H9 (cell line): ENCODE measurements around the gene KIF5A. TPM values are rescaled to one million over a fixed set of nuclear protein-coding genes. Genes with fewer than 3 reads are reported as not detected.

Source experiments
- DNase-seq: peaks from one replicate; pipeline ENCODE4 v3.0.0-alpha.2; 2017
- H2AFZ ChIP-seq: one replicate; pipeline ENCODE4 v1.6.1; 2013; ENCODE audit warnings: mild to moderate bottlenecking, low read length, control low read depth, moderate library complexity
- H2AK5ac ChIP-seq: 2 replicates; pipeline ENCODE4 v1.6.1; 2013; ENCODE audit warnings: low read length, control low read depth, mixed read lengths; ENCODE audit not compliant: insufficient read length
- H2BK120ac ChIP-seq: one replicate; pipeline ENCODE4 v1.6.1; 2013; ENCODE audit warnings: low read depth, mild to moderate bottlenecking, low read length, control low read depth, inconsistent platforms; ENCODE audit not compliant: poor library complexity, severe bottlenecking
- H2BK12ac ChIP-seq: 2 replicates; pipeline ENCODE4 v1.6.1; 2013; ENCODE audit warnings: low read length, control low read depth, mixed read lengths, low read depth; ENCODE audit not compliant: insufficient read length
- H2BK15ac ChIP-seq: 2 replicates; pipeline ENCODE4 v1.6.1; 2013; ENCODE audit warnings: low read depth, low read length, control low read depth
- H2BK20ac ChIP-seq: one replicate; pipeline ENCODE4 v1.6.1; 2013; ENCODE audit warnings: low read depth, mild to moderate bottlenecking, low read length, control low read depth, inconsistent platforms; ENCODE audit not compliant: poor library complexity, severe bottlenecking
- H2BK5ac ChIP-seq: 2 replicates; pipeline ENCODE4 v1.6.1; 2013; ENCODE audit warnings: low read length, control low read depth, mixed read lengths; ENCODE audit not compliant: insufficient read length
- H3K14ac ChIP-seq: 2 replicates; pipeline ENCODE4 v1.6.1; 2013; ENCODE audit warnings: low read length, control low read depth; ENCODE audit not compliant: insufficient read depth
- H3K18ac ChIP-seq: 2 replicates; pipeline ENCODE4 v1.6.1; 2013; ENCODE audit warnings: low read depth, mild to moderate bottlenecking, mixed read lengths, low read length, control low read depth; ENCODE audit not compliant: insufficient read length
- H3K23ac ChIP-seq: 2 replicates; pipeline ENCODE4 v1.6.1; 2013; ENCODE audit warnings: low read length, control low read depth, mixed read lengths, low read depth; ENCODE audit not compliant: insufficient read length
- H3K23me2 ChIP-seq: 2 replicates; pipeline ENCODE4 v1.6.1; 2013; ENCODE audit warnings: low read depth, mild to moderate bottlenecking, mixed read lengths, low read length, control low read depth; ENCODE audit not compliant: insufficient read length, poor library complexity, severe bottlenecking
- H3K27ac ChIP-seq: 2 replicates; pipeline ENCODE4 v1.5.1; 2013; ENCODE audit warnings: low read length, control low read depth, mixed read lengths, low read depth; ENCODE audit not compliant: insufficient read length
- H3K27me3 ChIP-seq: 2 replicates; pipeline ENCODE4 v1.6.1; 2013; ENCODE audit warnings: low read length, control low read depth, inconsistent platforms; ENCODE audit not compliant: insufficient read depth
- H3K4ac ChIP-seq: 2 replicates; pipeline ENCODE4 v1.6.1; 2013; ENCODE audit warnings: low read depth, mild to moderate bottlenecking, control low read depth, inconsistent platforms, low read length, moderate library complexity
- H3K4me1 ChIP-seq: 2 replicates; pipeline ENCODE4 v1.6.1; 2013; ENCODE audit warnings: low read length, control low read depth, inconsistent platforms; ENCODE audit not compliant: insufficient read depth
- H3K4me2 ChIP-seq: 2 replicates; pipeline ENCODE4 v1.6.1; 2013; ENCODE audit warnings: low read length, control low read depth, mixed read lengths; ENCODE audit not compliant: insufficient read length, insufficient read depth
- H3K56ac ChIP-seq: 2 replicates; pipeline ENCODE4 v1.6.1; 2013; ENCODE audit warnings: low read depth, mild to moderate bottlenecking, mixed read lengths, low read length, control low read depth; ENCODE audit not compliant: insufficient read length
- H3K79me1 ChIP-seq: 2 replicates; pipeline ENCODE4 v1.6.1; 2013; ENCODE audit warnings: low read depth, mild to moderate bottlenecking, moderate library complexity, low read length, control low read depth, inconsistent platforms; ENCODE audit not compliant: insufficient read depth, poor library complexity, severe bottlenecking
- H3K79me2 ChIP-seq: 2 replicates; pipeline ENCODE4 v1.6.1; 2013; ENCODE audit warnings: low read length, control low read depth, inconsistent platforms; ENCODE audit not compliant: insufficient read depth
- H3K9ac ChIP-seq: 2 replicates; pipeline ENCODE4 v1.6.1; 2013; ENCODE audit warnings: low read length, control low read depth, mixed read lengths; ENCODE audit not compliant: insufficient read length; ENCODE audit errors: extremely low read depth
- H3K9me3 ChIP-seq: one replicate; pipeline ENCODE4 v1.6.1; 2013; ENCODE audit warnings: low read depth, low read length, inconsistent platforms; ENCODE audit not compliant: control insufficient read depth
- H3T11ph ChIP-seq: one replicate; pipeline ENCODE4 v1.6.1; 2013; ENCODE audit warnings: mild to moderate bottlenecking, low read length, control low read depth, inconsistent platforms
- H4K20me1 ChIP-seq: one replicate; pipeline ENCODE4 v1.6.1; 2013; ENCODE audit not compliant: control insufficient read depth, insufficient read length, insufficient read depth
- H4K5ac ChIP-seq: 2 replicates; pipeline ENCODE4 v1.6.1; 2013; ENCODE audit warnings: low read depth, mild to moderate bottlenecking, mixed read lengths, low read length, control low read depth; ENCODE audit not compliant: insufficient read length
- H4K8ac ChIP-seq: replicated peaks from 2 replicates; pipeline ENCODE4 v1.6.1; 2013; ENCODE audit warnings: low read length, control low read depth, mixed read lengths, low read depth; ENCODE audit not compliant: insufficient read length
- H4K91ac ChIP-seq: 2 replicates; pipeline ENCODE4 v1.6.1; 2013; ENCODE audit warnings: low read depth, mild to moderate bottlenecking, moderate library complexity, mixed read lengths, low read length, control low read depth; ENCODE audit not compliant: insufficient read length
- H3K27ac Mint-ChIP-seq, 3 experiments: 2 replicates in 2 of 3; 3 replicates in 1 of 3; pipeline ENCODE4 v1.8.0; 2020 to 2021; ENCODE audit warnings: mixed read lengths in 3 of 3, mild to moderate bottlenecking in 1 of 3, moderate library complexity in 1 of 3
- H3K27me3 Mint-ChIP-seq: 2 replicates; pipeline ENCODE4 v1.8.0; 2021; ENCODE audit warnings: low read depth, mild to moderate bottlenecking, moderate library complexity, mixed read lengths
- H3K36me3 Mint-ChIP-seq, 3 experiments: 2 replicates in 2 of 3; 3 replicates in 1 of 3; pipeline ENCODE4 v1.8.0; 2020 to 2021; ENCODE audit warnings: low read depth in 3 of 3, mixed read lengths in 3 of 3; ENCODE audit not compliant: insufficient read depth in 1 of 3
- H3K4me1 Mint-ChIP-seq, 2 experiments: 2 replicates each; pipeline ENCODE4 v1.8.0; 2020; ENCODE audit warnings: mixed read lengths in 2 of 2
- H3K4me3 Mint-ChIP-seq, 2 experiments: 2 replicates in 1 of 2; 3 replicates in 1 of 2; pipeline ENCODE4 v1.8.0; 2020 to 2021; ENCODE audit warnings: mild to moderate bottlenecking in 2 of 2, mixed read lengths in 2 of 2, moderate library complexity in 1 of 2
- H3K9me3 Mint-ChIP-seq, 2 experiments: 2 replicates in 1 of 2; 3 replicates in 1 of 2; pipeline ENCODE4 v1.8.0; 2020; ENCODE audit warnings: mild to moderate bottlenecking in 2 of 2, mixed read lengths in 2 of 2, moderate library complexity in 1 of 2
- CTCF ChIP-seq: fragments of 200-600 bp; sonication (generic); conservative IDR thresholded peaks from 3 replicates; pipeline ENCODE4 v1.8.0; 2021; ENCODE audit warnings: antibody characterized with exemption, mild to moderate bottlenecking
- WGBS: extraction: QIAGEN DNeasy Blood & Tissue Kit; methylation state at CpG from one replicate; pipeline ENCODE4 v1.1.7; 2013; ENCODE audit warnings: missing lambda C conversion rate, low lambda C conversion rate, mixed read lengths; ENCODE audit not compliant: insufficient read length; ENCODE audit errors: extremely low coverage; 5-methylcytosine and 5-hydroxymethylcytosine counted together
- total RNA-seq: library from RNA; stranded (reverse); gene quantifications from 2 replicates; pipeline ENCODE4 v1.2.1, GENCODE V29; 2021

The KIF5A gene
- total RNA-seq, 1 experiment from 2014 or later, result 18.5 TPM

DNA sequence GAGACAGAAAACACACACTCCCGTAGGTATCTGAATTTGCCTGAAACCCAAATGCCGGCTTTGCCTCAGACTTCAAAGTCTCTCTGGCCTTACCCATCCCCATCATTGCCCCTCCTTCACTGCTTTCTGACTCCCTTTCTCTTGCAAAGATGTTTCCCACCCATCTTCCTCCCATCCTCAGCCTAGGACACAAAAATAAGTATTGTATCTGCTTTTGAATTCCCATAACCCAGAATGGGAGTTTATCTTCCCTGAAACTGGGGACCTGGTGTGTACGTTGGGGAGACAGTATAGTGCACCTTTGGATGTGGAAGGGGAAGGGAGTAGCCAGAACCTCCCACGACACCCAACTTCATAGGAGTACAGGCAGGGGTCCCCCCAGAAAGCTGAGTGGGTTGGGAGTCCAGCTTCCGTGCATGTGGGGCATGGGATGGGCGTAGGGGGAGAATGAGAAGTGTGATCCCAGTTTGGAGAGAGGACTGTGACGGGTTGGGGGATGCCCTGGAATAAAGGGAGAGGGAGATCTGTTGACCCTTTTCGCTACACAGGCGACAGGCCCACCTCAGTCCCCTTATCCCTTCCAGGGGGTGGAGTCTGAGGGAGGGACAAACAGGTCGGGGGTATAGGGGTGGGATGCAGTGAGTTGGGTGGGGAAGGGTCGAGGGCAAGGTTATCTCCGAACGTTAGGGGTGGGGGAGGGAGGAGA is 488 bp upstream of the KIF5A start:
- Histone ChIP-seq H2AFZ (no peak overlapping the region), H2BK5ac (no peak overlapping the region), H2BK120ac (no peak overlapping the region), H4K91ac (no peak overlapping the region), H3K79me1 (peaks cover 14% of the 10 kb centered on the region), H2BK20ac (no peak overlapping the region), H3K27me3 (no peaks in the 10 kb centered on the region; the same call in 1 of the 2 replicates), H2BK15ac (no peak overlapping the region), H3T11ph (no peak overlapping the region), H3K4ac (no peak overlapping the region), H4K5ac (no peak overlapping the region), H3K9ac (no peak overlapping the region), H3K4me1 (peaks cover 11% of the 10 kb centered on the region), H3K56ac (no peak overlapping the region), H3K79me2 (no peaks in the 10 kb centered on the region; the same call in 1 of the 2 replicates), H2AK5ac (no peak overlapping the region), H3K23ac (no peak overlapping the region), H2BK12ac (no peak overlapping the region), H3K27ac (no peak overlapping the region), H3K4me2 (peak overlapping the region; percentile 56), H3K18ac (no peak overlapping the region), H4K8ac (no peak overlapping the region), H4K20me1 (no peaks in the 10 kb centered on the region), H3K14ac (no peak overlapping the region), H3K9me3 (no peaks in the 10 kb centered on the region), H3K23me2 (peaks cover 16% of the 10 kb centered on the region)
- no peak for DNase-seq
- Mint-ChIP-seq H3K27ac (peak overlapping the region in 2 of 3 experiments; percentile 0 to 66; a peak in 1 of 7 replicates), H3K4me3 (peak overlapping the region; percentile 84 to 89), H3K27me3 (peaks cover 22% of the 10 kb centered on the region), H3K4me1 (peaks cover 51 to 65% of the 10 kb centered on the region in 2 experiments), H3K9me3 (no peaks in the 10 kb centered on the region), H3K36me3 (peaks cover 3 to 11% (median 10%) of the 10 kb centered on the region in 3 experiments; a peak in 5 of 7 replicates)
- no CpG with 5 or more reads among the region's 13 CpGs for WGBS
- no peak for TF ChIP-seq CTCF
